RKO (cell line): ENCODE measurements around the gene ADARB2.
"Not testable (repeated sequence)": the region's sequence is repeated elsewhere in the genome, so short reads cannot be mapped to it uniquely, and the experiment has no call there.

Experiments used
- DNase-seq: peaks from one replicate; pipeline ENCODE4 v3.0.0-alpha.2; 2016; ENCODE audit warnings: low spot score

ADARB2 gene

DNA sequence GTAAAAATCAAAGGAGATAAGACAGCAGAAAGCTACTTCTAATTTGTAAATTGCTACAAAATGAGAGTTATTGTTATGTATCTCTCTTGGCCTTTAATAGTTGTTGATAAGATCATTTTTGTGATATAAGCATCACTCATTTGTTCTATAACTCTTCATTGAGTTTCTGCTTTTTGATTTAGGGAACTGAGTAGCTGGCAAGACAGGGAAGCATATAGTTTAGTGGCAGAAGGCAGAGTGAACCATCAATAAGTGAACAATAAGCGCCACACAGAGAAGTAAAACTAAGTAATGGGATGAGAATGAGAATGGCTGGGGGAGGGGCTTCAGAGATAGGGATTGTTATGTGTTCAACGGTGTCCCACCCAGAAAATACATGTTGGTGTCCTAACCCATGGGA, 245.4 kb downstream of the ADARB2 start:
- DNase-seq: no peak

DNA sequence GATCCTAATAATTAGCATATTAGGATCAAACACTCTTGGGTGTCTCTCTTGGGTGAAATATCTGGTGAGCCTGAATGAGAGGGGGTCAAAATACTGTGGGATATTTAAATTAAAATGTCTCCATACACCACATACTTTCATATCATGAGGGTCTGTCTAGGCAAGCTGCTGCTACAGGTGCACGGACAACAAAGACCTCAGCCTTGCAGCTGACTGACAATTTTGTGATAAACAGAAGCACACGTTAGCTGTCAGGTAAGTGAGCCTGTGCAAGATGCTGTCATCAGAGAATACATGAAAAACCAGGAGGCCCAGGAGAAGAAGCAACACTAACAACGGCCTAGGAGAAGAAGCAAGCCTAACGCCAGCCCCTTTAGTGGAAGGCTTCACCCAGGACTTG, 247.5 kb downstream of the ADARB2 start:
- DNase-seq: no peak

GRCh38 chr10:1488970-1489548, 248.3 kb downstream of the ADARB2 start:
- no peak for DNase-seq

DNA sequence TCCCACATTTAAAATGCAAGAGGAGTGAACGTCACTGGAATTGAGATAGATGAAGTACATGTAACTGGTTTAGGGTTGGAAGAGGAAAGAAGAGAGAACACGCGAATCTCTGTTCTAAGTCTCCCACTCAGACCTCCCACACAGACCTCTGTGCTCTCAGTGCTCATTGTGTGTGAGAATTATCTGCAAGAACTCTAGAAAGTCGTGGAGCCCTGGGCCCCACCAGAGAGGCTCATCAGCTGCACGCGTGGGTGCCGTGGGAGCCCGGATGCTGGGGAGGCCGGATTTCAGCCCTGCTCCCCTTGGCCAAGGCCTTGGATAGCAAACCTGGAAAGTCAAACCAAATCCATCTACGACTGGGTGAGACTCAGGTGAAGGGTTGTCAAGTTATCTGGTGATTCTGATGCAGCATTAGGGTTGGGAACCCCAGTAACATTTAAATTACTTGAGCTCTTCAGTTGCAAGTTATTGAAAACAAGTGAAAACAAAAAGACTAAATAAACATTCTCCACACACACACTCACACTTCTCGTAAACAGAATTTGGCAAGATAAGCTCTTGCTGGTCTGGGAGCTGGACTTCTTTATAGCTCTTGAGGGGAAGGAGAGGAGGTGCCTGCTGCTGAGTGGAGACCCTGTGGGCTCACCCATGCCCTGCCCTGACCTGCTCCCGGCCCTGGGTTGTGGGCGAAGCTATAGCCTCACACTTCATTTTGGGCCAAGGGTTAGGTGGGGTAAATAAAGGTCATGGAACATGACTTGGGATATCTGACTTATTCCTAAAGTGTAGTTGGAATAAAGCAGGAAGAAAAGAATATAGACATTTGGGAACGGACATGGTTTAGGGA, 250.3 kb downstream of the ADARB2 start:
- DNase-seq: no peak

GRCh38 chr10:1485357-1485756, 252.0 kb downstream of the ADARB2 start:
- DNase-seq: no peak

- no peak for DNase-seq
These were observed 253.5 kb downstream of the ADARB2 start for GRCh38 chr10:1483826-1484225.

- DNase-seq: no peak
These were observed 254.1 kb downstream of the ADARB2 start for GRCh38 chr10:1483246-1483645.

GRCh38 chr10:1477578-1477977, 259.7 kb downstream of the ADARB2 start:
- DNase-seq: no peak

DNA sequence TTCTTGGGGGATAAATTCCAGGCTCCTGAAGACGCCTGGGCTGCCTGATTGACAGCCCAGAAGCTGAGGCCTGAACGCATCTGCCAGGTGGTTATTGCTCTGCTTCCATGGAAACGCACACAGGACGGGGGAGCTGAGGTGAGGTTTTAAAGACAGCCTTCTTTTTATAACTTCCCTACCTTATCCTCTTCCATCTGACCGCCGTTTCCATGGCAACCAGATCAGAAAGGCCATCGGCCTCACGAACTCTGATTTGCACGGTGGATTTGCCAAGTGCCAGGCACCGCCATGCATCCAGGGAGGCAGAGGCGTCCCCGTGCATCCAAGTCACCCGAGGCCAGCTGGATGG, 260.9 kb downstream of the ADARB2 start:
- DNase-seq: no peak

DNA sequence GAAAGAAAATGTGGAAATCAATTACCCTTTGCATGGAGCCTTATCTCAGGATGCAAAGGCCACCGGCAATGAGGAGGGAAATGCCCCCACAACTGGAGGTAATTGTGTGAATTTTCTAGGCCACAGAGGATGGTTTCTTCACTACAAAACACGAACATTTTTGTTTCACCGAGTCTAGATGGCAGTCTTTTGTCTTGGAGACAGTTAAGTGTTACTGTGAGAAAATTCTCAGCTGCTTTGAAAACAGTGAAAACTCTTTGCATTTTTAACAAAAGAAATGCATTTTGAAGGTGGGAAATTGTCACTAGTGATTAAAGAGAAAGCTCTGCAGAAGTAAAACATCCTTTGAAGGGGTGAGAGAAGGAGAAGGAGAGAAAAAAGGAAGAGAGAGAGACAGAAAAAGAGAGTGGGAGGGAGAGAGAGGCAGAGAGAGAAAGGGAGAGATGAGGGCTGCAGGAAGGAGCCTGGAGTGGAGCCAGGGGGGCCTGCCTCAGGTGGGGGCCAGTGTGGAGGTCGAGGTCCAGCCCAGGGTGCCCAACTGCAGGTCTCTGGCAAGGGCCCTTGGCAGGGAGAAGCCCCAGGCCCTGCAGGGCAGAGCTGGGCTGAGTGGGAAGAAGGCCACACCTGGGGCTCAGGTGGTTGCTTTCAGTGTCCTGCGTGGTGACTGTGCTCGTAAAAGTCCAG, 261.4 kb downstream of the ADARB2 start:
- DNase-seq: no peak

DNA sequence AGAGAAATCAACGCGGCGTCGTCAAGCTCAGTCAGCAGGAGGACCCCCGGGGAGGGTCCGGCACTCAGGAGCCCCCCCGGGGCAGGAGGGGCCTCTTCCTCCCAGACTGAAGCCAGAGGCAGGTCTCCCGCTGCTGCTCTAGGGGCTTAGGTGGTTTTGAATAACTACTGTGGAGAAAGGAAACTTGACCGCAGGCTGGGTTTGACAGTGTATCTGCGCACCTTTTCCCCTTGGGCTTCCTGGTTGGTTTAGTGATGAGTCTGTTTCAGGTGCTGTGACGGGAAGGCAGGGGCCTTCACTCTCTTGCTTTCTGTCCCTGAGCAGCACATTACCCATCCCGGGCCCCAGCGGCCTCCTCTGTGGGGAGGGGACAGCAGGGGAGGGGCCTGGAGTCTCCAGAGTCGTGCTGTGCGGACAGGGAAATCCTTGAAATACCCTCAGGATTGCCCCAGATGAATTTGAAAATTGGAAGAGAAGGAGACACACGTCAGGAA, 262.2 kb downstream of the ADARB2 start:
- no peak for DNase-seq

GRCh38 chr10:1474376-1475097, 262.8 kb downstream of the ADARB2 start:
- DNase-seq: no peak

- DNase-seq: no peak
These were observed 263.5 kb downstream of the ADARB2 start for GRCh38 chr10:1473874-1474273.

GRCh38 chr10:1472178-1472958, 265.0 kb downstream of the ADARB2 start:
- DNase-seq: no peak

GRCh38 chr10:1468811-1469210, 268.5 kb downstream of the ADARB2 start:
- DNase-seq: no peak

DNA sequence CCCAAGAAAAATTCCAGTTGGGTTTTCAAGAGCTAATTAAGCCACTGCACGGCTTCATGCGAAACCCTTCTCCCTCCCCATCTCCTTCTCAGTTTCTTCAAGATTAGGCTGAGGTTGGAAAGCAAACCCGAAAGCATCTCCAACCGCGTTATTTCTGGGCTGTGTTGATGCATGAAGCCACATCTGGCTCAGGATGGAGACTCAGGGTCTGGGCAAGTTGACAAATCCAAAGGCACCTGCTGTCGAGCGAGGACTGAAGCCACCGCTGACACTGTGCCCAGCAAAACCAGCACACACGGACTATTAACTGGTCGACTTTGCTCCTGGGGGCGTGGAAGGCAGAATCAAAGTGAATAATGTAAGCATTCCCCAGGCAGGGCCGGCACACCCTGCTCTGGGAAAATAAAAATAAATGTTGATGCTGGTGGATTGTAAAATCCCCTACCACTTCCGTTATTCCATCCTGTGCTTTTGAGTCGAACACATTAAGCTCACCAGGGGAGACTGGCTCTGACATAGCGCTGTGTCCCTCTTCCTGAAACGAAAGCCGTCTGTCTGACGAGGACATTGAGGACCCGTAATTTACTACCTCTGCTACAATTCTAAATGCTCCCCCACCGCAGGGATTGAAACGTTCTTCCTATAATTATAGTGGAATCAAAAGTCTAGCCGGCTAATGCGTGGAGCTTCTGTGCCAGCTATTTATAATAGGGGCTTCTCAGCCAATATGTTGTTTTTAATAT, 269.8 kb downstream of the ADARB2 start:
- DNase-seq: no peak

GRCh38 chr10:1465993-1466764, 271.1 kb downstream of the ADARB2 start:
- DNase-seq: no peak

GRCh38 chr10:1465418-1465911, 271.9 kb downstream of the ADARB2 start:
- DNase-seq: no peak

DNA sequence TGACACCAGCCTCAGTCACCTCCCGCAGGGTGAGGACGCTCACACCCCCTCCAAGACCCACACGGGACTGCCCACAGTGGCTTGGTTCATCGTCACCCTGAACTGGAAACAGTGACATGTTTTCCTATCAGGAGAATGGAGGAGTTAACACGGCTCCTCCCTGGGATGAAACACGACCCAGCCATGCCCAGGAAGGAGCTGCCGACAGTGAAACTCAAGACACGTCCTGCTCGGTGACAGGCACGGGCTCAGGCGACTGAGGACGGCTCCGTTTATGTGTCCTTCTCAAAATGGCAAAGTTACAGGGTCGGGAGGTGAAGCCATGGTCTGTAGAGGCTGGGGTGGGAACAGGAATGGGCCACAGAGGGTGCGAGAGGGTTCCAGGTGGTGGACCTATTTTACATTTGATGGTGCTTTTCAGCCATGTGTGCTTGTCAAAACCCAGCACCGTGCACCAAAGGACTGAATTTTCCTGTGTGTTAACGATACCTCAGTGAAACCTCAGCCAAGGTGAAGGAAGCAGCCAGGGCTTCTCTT, 272.4 kb downstream of the ADARB2 start:
- DNase-seq: no peak

GRCh38 chr10:1463971-1464370, 273.4 kb downstream of the ADARB2 start:
- DNase-seq: not testable (repeated sequence)
